Uterus (tissue), 4 donors: ENCODE data around the gene STAP2. TPM values are rescaled to one million over a fixed set of nuclear protein-coding genes. Genes with fewer than 3 reads are reported as not detected.

Experiments
- DNase-seq, 2 donors: peaks; one replicate each; pipeline ENCODE4 v3.0.0-alpha.2; 2019 to 2020
- H3K27ac ChIP-seq, 2 donors: fragments of 200-600 bp; sonication (generic); 1 replicate in 1 of 2; 2 replicates in 1 of 2; pipeline ENCODE4 v1.5.1; 2016 to 2018
- H3K27me3 ChIP-seq, 2 donors: fragments of 200-600 bp; sonication (generic); one replicate each; pipeline ENCODE4 v1.5.1; 2018 to 2019; ENCODE audit warnings: control low read depth in 1 of 2
- H3K36me3 ChIP-seq, 2 donors: fragments of 200-600 bp; sonication (generic); one replicate each; pipeline ENCODE4 v1.5.1; 2019; ENCODE audit warnings: control low read depth in 1 of 2
- H3K4me1 ChIP-seq, 2 donors: fragments of 200-600 bp; sonication (generic); one replicate each; pipeline ENCODE4 v1.5.1; 2018 to 2019; ENCODE audit warnings: control low read depth in 1 of 2
- H3K4me3 ChIP-seq, 2 donors: fragments of 200-600 bp; sonication (generic); 1 replicate in 1 of 2; 2 replicates in 1 of 2; pipeline ENCODE4 v1.5.1; 2018 to 2019; ENCODE audit warnings: mild to moderate bottlenecking in 1 of 2
- H3K9me3 ChIP-seq, 2 donors: fragments of 200-600 bp; sonication (generic); one replicate each; pipeline ENCODE4 v1.5.1; 2019; ENCODE audit warnings: control low read depth in 1 of 2
- POLR2A ChIP-seq, 2 donors: fragments of 450-650 bp; IDR thresholded peaks; one replicate each; pipeline ENCODE4 v1.6.1; 2016; ENCODE audit warnings: antibody characterized with exemption in 2 of 2, mild to moderate bottlenecking in 1 of 2, moderate library complexity in 1 of 2
- intact Hi-C: fragments of 100-400 bp; cut with DNase I; formaldehyde crosslinking; loops from one replicate; pipeline ENCODE4 v1.15.1; 2023; ENCODE audit warnings: low total_unique reads
- total RNA-seq, 4 donors: library from RNA; depleted of rRNA in 3 of 4; stranded (reverse); fragments of >200 nt in 3 of 4; gene quantifications; one replicate each; pipeline versions ENCODE4 v1.1.0 to v1.2.4, GENCODE V29; 2014 to 2023
- TF ChIP-seq, protein P1 (sequence below), 4 experiments: fragments of 200-600 bp in 2 of 4; fragments of 450-650 bp in 2 of 4; sonication (generic) in 2 of 4; IDR thresholded peaks; one replicate each; pipeline ENCODE4 v1.5.1; 2016 to 2019; ENCODE audit warnings: antibody characterized with exemption in 4 of 4, mild to moderate bottlenecking in 2 of 4, moderate library complexity in 1 of 4
- donor health status: DM: yes; HTN: yes; CAD: no.

Gene STAP2
- total RNA-seq, 4 donors from 2014 or later = 0.29 to 9.4 (median 6.2) TPM

DNA sequence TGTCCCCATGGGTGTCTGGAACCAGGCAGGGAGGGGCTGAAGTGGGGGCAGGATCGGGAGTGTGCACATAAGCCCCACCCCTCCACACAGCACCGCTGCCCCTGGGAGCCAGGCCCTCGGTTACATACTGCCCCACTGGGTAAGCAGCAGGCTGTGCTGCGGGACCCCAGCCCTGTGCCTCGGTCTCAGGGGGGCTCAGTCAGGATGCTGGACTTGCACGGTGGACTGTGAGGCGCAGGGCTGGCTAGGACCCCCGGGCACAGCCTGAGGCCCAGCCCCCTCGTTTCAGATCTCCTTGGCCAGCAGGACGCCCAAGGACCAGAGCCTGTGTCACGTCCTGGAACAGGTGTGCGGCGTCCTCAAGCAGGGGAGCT, 21.0 kb upstream of the STAP2 start:
- no peaks in the 10 kb centered on the region for H3K27me3 ChIP-seq
- intact Hi-C loops = loop anchor here (10.0 kb wide), 1 partner anchor 95 kb away; no protein-coding TSS in a partner anchor
- H3K9me3 ChIP-seq = no peaks in the 10 kb centered on the region
- H3K36me3 ChIP-seq = no peaks in the 10 kb centered on the region
- TF ChIP-seq, protein P1, sequence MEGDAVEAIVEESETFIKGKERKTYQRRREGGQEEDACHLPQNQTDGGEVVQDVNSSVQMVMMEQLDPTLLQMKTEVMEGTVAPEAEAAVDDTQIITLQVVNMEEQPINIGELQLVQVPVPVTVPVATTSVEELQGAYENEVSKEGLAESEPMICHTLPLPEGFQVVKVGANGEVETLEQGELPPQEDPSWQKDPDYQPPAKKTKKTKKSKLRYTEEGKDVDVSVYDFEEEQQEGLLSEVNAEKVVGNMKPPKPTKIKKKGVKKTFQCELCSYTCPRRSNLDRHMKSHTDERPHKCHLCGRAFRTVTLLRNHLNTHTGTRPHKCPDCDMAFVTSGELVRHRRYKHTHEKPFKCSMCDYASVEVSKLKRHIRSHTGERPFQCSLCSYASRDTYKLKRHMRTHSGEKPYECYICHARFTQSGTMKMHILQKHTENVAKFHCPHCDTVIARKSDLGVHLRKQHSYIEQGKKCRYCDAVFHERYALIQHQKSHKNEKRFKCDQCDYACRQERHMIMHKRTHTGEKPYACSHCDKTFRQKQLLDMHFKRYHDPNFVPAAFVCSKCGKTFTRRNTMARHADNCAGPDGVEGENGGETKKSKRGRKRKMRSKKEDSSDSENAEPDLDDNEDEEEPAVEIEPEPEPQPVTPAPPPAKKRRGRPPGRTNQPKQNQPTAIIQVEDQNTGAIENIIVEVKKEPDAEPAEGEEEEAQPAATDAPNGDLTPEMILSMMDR (IDR thresholded peaks at IDR 0.05) = no peak
- TF ChIP-seq POLR2A (IDR thresholded peaks at IDR 0.05) = no peak
- no peaks in the 10 kb centered on the region for H3K4me1 ChIP-seq
- no peak for DNase-seq
- no peak overlapping the region for H3K27ac ChIP-seq
- H3K4me3 ChIP-seq = no peak overlapping the region

DNA sequence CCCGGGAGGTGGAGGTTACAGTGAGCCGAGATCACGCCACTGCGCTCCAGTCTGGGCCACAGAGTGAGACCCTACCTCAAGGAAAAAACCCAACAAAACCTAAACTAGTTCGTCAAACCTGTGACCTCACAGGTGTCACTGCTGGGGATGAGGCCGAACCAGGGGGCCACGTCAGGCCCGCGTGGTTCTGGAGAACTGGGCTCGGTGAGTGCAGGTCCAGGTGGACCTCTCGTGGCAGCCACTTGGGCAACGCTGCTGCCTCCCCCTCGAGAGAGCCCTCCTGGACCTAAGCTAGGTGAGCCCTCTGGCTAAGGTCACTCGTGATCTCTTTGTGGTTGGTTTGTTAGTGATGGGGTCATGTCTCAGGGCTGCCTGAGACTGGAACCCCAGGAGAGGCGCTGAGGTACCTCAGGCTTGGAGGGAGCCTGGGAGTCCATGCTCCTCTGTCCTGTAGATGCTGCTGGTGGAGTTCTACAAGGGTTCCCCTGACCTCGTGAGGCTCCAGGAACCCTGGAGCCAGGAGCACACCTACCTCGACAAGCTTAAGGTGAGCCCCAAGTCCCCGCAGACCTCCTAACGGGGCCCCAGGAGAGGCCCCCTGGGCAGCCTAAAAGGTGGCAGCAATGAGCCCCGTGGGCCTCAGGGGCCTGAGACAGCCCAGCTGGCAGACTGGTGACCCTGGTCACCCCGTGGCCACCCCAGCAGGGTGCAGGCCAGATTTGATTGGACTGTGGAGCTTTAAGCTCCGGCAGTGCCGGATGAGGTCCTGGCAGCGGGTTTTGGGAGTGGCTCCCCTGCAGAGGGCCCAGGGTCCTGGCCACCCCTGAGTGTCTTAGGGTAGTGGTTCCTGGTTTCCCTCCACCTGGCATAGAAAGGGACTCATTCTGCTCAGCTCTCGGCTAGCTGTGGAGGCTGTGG, 20.3 kb upstream of the STAP2 start:
- Histone ChIP-seq H3K27ac (no peak overlapping the region), H3K36me3 (no peaks in the 10 kb centered on the region), H3K27me3 (no peaks in the 10 kb centered on the region), H3K4me3 (no peak overlapping the region), H3K4me1 (no peaks in the 10 kb centered on the region), H3K9me3 (no peaks in the 10 kb centered on the region)
- intact Hi-C loops = loop anchor here (10.0 kb wide), 1 partner anchor 94 kb away; no protein-coding TSS in a partner anchor
- no peak for TF ChIP-seq POLR2A (IDR thresholded peaks at IDR 0.05)
- TF ChIP-seq, protein P1 (IDR thresholded peaks at IDR 0.05) = no peak
- DNase-seq = no peak

DNA sequence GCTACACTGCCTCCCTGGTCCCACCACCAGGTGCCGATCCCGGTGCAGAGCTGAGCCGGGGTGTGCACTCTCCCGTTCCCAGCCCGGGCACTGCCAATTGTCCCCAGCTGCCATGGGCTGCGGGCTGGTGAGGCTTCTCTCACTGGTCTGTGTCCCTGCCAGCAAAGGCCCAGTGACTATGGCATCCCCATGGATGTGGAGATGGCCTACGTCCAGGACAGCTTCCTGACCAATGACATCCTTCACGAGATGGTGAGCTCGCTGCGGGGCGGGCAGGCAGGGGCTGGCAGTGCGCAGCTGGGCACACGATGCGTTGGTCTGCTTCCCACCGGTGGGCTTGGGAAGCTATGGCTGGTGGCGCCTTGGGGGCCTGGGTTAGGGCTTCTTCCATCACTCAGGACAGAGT, 19.3 kb upstream of the STAP2 start:
- no peaks in the 10 kb centered on the region for H3K36me3 ChIP-seq
- intact Hi-C loops = loop anchor here (10.0 kb wide), 1 partner anchor 93 kb away; no protein-coding TSS in a partner anchor
- H3K27me3 ChIP-seq = no peaks in the 10 kb centered on the region
- no peaks in the 10 kb centered on the region for H3K9me3 ChIP-seq
- TF ChIP-seq, protein P1 (IDR thresholded peaks at IDR 0.05) = no peak
- no peak for TF ChIP-seq POLR2A (IDR thresholded peaks at IDR 0.05)
- H3K4me1 ChIP-seq = no peaks in the 10 kb centered on the region
- no peak for DNase-seq
- no peak overlapping the region for H3K4me3 ChIP-seq
- H3K27ac ChIP-seq = no peak overlapping the region

DNA sequence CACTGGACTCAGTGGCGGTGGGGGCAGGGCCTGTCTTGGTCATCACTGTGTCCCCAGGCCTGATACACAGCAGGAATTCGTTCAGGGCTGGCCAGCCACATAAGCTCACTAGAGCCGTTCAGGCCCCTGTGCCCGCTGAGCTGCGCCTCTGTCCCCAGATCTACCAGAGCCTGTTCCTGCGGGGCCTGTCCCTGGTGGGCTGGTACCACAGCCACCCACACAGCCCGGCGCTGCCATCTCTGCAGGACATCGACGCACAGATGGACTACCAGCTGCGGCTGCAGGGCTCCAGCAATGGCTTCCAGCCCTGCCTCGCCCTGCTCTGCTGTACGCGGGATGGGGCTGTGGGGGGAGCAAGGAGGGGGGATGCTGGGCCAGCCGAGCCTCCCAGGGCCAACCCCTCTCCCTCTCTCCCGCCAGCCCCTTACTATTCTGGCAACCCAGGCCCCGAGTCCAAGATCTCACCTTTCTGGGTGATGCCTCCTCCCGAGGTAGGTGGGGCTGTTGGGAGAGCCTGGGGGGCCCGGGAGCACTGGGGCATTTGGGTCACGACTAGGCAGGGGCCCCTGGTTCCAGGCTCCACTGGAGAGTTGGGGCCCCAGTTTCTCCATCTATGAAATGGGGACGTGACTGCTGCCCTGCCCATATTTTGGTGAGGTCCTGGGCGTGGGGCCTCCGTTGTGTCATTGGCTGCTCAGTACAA, 18.6 kb upstream of the STAP2 start:
- no peak for DNase-seq
- no peaks in the 10 kb centered on the region for H3K9me3 ChIP-seq
- H3K36me3 ChIP-seq = no peaks in the 10 kb centered on the region
- intact Hi-C loops = loop anchor here (10.0 kb wide), 1 partner anchor 92 kb away; no protein-coding TSS in a partner anchor
- H3K4me1 ChIP-seq = no peaks in the 10 kb centered on the region
- TF ChIP-seq POLR2A (IDR thresholded peaks at IDR 0.05) = no peak
- TF ChIP-seq, protein P1 (IDR thresholded peaks at IDR 0.05) = no peak
- H3K27ac ChIP-seq = no peak overlapping the region
- H3K4me3 ChIP-seq = no peak overlapping the region
- no peaks in the 10 kb centered on the region for H3K27me3 ChIP-seq

DNA sequence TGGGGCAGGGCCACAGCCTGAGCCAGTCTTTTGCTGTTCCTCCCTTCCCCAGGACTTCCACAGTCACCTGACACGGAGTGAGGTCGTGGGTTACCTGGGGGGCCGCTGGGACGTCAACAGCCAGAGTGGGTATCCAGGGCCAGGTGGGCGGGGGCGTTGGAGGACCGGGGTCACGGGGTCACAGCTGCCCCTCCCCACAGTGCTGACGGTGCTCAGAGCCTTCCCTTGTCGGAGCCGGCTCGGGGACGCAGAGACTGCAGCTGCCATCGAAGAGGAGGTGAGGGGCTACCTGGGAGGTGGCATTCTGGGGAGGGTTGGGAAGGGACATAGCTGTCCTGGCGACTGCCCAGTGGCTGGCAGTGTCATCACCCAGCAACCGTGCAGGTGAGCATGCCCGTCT, 16.3 kb upstream of the STAP2 start:
- Histone ChIP-seq H3K9me3 (no peaks in the 10 kb centered on the region), H3K4me3 (no peak overlapping the region), H3K27me3 (no peaks in the 10 kb centered on the region), H3K27ac (no peak overlapping the region), H3K4me1 (no peaks in the 10 kb centered on the region), H3K36me3 (no peaks in the 10 kb centered on the region)
- DNase-seq = no peak
- no peak for TF ChIP-seq POLR2A (IDR thresholded peaks at IDR 0.05)
- TF ChIP-seq, protein P1 (IDR thresholded peaks at IDR 0.05) = no peak
- intact Hi-C loops = loop anchor here (10.0 kb wide), 1 partner anchor 90 kb away; no protein-coding TSS in a partner anchor
